Gastroesophageal sphincter (tissue), 3 donors: ENCODE results near the gene PRTG.

Source experiments
- CTCF ChIP-seq, 4 experiments: fragments of 200-600 bp in 2 of 4; fragments of 450-650 bp in 2 of 4; sonication (generic) in 1 of 4; IDR thresholded peaks; one replicate each; pipeline ENCODE4 v1.5.1; 2017 to 2019; ENCODE audit warnings: antibody characterized with exemption in 4 of 4, mild to moderate bottlenecking in 2 of 4, moderate library complexity in 2 of 4
- POLR2A ChIP-seq, 2 donors: fragments of 450-650 bp; IDR thresholded peaks; one replicate each; pipeline ENCODE4 v1.6.1; 2017; ENCODE audit warnings: antibody characterized with exemption in 2 of 2, mild to moderate bottlenecking in 2 of 2, moderate library complexity in 1 of 2
- POLR2AphosphoS5 ChIP-seq: sonication (generic); formaldehyde crosslinking; IDR thresholded peaks from one replicate; pipeline ENCODE4 v1.6.1; 2017; ENCODE audit warnings: antibody characterized with exemption

- TF ChIP-seq POLR2A (IDR thresholded peaks at IDR 0.05) (no peak), POLR2AphosphoS5 (no peak), CTCF (IDR thresholded peaks at IDR 0.05) (no peak)
Measured at GRCh38 chr15:55587321-55588069, 155.5 kb downstream of the PRTG start.
